Activated CD8-positive, alpha-beta T cell treated with anti-CD3 and anti-CD28 coated beads for 36 hours (primary cell): ENCODE measurements around the gene BTRC. TPM values are rescaled to one million over a fixed set of nuclear protein-coding genes. Genes with fewer than 3 reads are reported as not detected.

ENCODE experiments used
- ATAC-seq: fragments of 200-7000 bp; cut with Tn5 transposase; one replicate; pipeline ENCODE4 v1.10.0; 2021; ENCODE audit warnings: mild to moderate bottlenecking, moderate library complexity
- CTCF ChIA-PET: fragments of 350-600 bp; sonication (Branson Sonifier 250); formaldehyde crosslinking; loops from one replicate; lab custom pipeline; 2021; ENCODE audit warnings: antibody characterized with exemption; lab: Charles Lee
- POLR2A ChIA-PET: fragments of 350-600 bp; sonication (Branson Sonifier 250); formaldehyde crosslinking; loops from one replicate; lab custom pipeline; 2021; ENCODE audit warnings: antibody characterized with exemption; lab: Charles Lee
- DNase-seq: peaks from one replicate; pipeline ENCODE4 v3.0.0-alpha.2; 2020
- H3K27ac Mint-ChIP-seq: one replicate; pipeline ENCODE4 v1.8.0; 2021; ENCODE audit warnings: mild to moderate bottlenecking, mixed read lengths
- H3K27me3 Mint-ChIP-seq: one replicate; pipeline ENCODE4 v1.8.0; 2021; ENCODE audit warnings: mixed read lengths
- H3K36me3 Mint-ChIP-seq: one replicate; pipeline ENCODE4 v1.8.0; 2021; ENCODE audit warnings: low read depth, mixed read lengths
- H3K4me1 Mint-ChIP-seq: one replicate; pipeline ENCODE4 v1.8.0; 2021; ENCODE audit warnings: low read depth, mixed read lengths
- H3K4me3 Mint-ChIP-seq: one replicate; pipeline ENCODE4 v1.8.0; 2021; ENCODE audit warnings: mild to moderate bottlenecking, moderate library complexity, mixed read lengths
- H3K9me3 Mint-ChIP-seq: one replicate; pipeline ENCODE4 v1.8.0; 2021; ENCODE audit warnings: mixed read lengths
- intact Hi-C: fragments of 100-400 bp; cut with micrococcal nuclease; formaldehyde crosslinking; loops from one replicate; pipeline ENCODE4 v1.10.0; 2022
- total RNA-seq, 2 experiments: library from RNA; stranded (reverse); gene quantifications; one replicate each; pipeline ENCODE4 v1.2.3, GENCODE V29; 2021
- TF ChIP-seq, protein P1 (sequence below): fragments of 200-600 bp; IDR thresholded peaks from one replicate; pipeline ENCODE4 v1.8.0; 2022; ENCODE audit warnings: antibody characterized with exemption, mild to moderate bottlenecking

BTRC gene
- total RNA-seq, 2 experiments from 2014 or later, result 11.6 to 14.6 TPM

- POLR2A ChIA-PET, result interaction anchor here (1.2 kb wide), 1 partner anchor 24 kb away, joined by 3 read pairs; no protein-coding TSS in a partner anchor
- Mint-ChIP-seq H3K36me3 (peaks cover 13% of the 10 kb centered on the region), H3K4me1 (peaks cover 8% of the 10 kb centered on the region), H3K9me3 (no peaks in the 10 kb centered on the region), H3K27ac (no peak overlapping the region), H3K27me3 (no peaks in the 10 kb centered on the region), H3K4me3 (no peak overlapping the region)
- TF ChIP-seq, protein P1, sequence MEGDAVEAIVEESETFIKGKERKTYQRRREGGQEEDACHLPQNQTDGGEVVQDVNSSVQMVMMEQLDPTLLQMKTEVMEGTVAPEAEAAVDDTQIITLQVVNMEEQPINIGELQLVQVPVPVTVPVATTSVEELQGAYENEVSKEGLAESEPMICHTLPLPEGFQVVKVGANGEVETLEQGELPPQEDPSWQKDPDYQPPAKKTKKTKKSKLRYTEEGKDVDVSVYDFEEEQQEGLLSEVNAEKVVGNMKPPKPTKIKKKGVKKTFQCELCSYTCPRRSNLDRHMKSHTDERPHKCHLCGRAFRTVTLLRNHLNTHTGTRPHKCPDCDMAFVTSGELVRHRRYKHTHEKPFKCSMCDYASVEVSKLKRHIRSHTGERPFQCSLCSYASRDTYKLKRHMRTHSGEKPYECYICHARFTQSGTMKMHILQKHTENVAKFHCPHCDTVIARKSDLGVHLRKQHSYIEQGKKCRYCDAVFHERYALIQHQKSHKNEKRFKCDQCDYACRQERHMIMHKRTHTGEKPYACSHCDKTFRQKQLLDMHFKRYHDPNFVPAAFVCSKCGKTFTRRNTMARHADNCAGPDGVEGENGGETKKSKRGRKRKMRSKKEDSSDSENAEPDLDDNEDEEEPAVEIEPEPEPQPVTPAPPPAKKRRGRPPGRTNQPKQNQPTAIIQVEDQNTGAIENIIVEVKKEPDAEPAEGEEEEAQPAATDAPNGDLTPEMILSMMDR, result no peak
- CTCF ChIA-PET, result interaction anchor here (7.8 kb wide), 1 partner anchor 41 kb away, joined by 39 read pairs; no protein-coding TSS in a partner anchor
- intact Hi-C loops, result no loop called here
- DNase-seq (no peak), ATAC-seq (no peak)
These were observed 176.0 kb downstream of the BTRC start for GRCh38 chr10:101529725-101530553.

DNA sequence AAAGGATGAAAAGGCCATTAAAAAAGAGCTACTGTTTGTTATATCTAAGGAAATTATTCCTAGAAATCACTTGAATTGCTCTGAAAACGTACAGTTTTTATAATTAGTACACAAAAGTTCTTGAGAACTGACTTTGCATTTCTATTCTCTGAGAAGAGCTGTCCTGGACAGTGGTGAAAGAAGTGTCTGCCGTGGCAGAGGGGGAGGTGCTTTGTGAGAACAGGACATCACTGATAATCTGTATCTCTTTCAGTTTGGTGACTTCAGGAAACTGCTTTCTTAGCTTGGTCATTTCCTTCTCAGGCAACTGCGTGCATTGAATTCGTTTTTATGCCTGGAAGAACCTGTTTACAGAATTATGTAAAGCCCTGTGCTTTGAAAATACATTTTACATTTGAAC lies 182.0 kb downstream of the BTRC start:
- TF ChIP-seq, protein P1, result no peak
- Mint-ChIP-seq H3K4me3 (no peak overlapping the region), H3K4me1 (no peaks in the 10 kb centered on the region), H3K27ac (no peak overlapping the region), H3K27me3 (no peaks in the 10 kb centered on the region), H3K9me3 (no peaks in the 10 kb centered on the region), H3K36me3 (peaks cover 9% of the 10 kb centered on the region)
- DNase-seq, result no peak
- ChIA-PET CTCF (interaction anchor here (0.7 to 7.8 kb wide), 9 partner anchors 9 to 322 kb away, joined by 3 to 39 read pairs (median 3); no protein-coding TSS in a partner anchor), POLR2A (no interaction called here)
- intact Hi-C loops, result no loop called here
- no peak for ATAC-seq

- ChIA-PET POLR2A (no interaction called here), CTCF (interaction anchor here (0.7 to 7.8 kb wide), 10 partner anchors 8 to 323 kb away, joined by 3 to 39 read pairs (median 4); no protein-coding TSS in a partner anchor)
- no peaks in the 10 kb centered on the region for H3K4me1 Mint-ChIP-seq
- TF ChIP-seq, protein P1, result peak; percentile 58
- no peak for DNase-seq
- intact Hi-C loops, result no loop called here
- no peak overlapping the region for H3K27ac Mint-ChIP-seq
- peak; percentile 66 for ATAC-seq
- H3K9me3 Mint-ChIP-seq, result no peaks in the 10 kb centered on the region
- no peak overlapping the region for H3K4me3 Mint-ChIP-seq
- H3K27me3 Mint-ChIP-seq, result no peaks in the 10 kb centered on the region
- H3K36me3 Mint-ChIP-seq, result peaks cover 9% of the 10 kb centered on the region
These were observed 182.8 kb downstream of the BTRC start for GRCh38 chr10:101536800-101537199.

DNA sequence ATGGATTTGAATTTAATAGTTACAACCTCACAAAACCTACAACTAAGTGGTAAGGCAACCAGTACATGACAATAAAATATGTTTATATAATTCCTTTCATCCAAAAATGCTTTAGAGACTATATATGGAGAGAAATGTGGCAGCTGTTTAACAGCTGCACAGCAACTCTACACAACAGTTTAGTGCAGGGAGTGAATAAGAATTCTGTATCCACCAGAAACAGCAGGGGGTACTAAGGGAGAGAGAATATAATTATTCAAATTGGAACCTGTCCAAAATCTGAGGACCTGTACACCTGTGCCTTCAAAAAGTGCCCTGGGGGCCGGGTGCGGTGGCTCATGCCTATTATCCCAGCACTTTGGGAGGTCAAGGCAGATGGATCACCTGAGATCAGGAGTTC lies 184.5 kb downstream of the BTRC start:
- ATAC-seq (no peak), DNase-seq (no peak)
- H3K4me1 Mint-ChIP-seq, result no peaks in the 10 kb centered on the region
- intact Hi-C loops, result no loop called here
- POLR2A ChIA-PET, result interaction anchor here (0.7 kb wide), 1 partner anchor 9 kb away, joined by 3 read pairs; no protein-coding TSS in a partner anchor
- H3K36me3 Mint-ChIP-seq, result peaks cover 4% of the 10 kb centered on the region
- no peaks in the 10 kb centered on the region for H3K27me3 Mint-ChIP-seq
- CTCF ChIA-PET, result interaction anchor here (0.9 to 3.0 kb wide), 3 partner anchors 11 to 324 kb away, joined by 3 to 23 read pairs (median 16); no protein-coding TSS in a partner anchor
- no peak overlapping the region for H3K4me3 Mint-ChIP-seq
- no peaks in the 10 kb centered on the region for H3K9me3 Mint-ChIP-seq
- TF ChIP-seq, protein P1, result no peak
- H3K27ac Mint-ChIP-seq, result no peak overlapping the region

GRCh38 chr10:101545898-101546297 lies 191.9 kb downstream of the BTRC start:
- no peak for ATAC-seq
- Mint-ChIP-seq H3K4me3 (no peak overlapping the region), H3K4me1 (no peaks in the 10 kb centered on the region), H3K27ac (no peak overlapping the region), H3K36me3 (peaks cover 2% of the 10 kb centered on the region), H3K9me3 (no peaks in the 10 kb centered on the region), H3K27me3 (no peaks in the 10 kb centered on the region)
- ChIA-PET POLR2A (no interaction called here), CTCF (interaction anchor here (0.6 to 1.9 kb wide), 4 partner anchors 9 to 239 kb away, joined by 3 to 12 read pairs (median 3); no protein-coding TSS in a partner anchor)
- no peak for DNase-seq
- intact Hi-C loops, result no loop called here
- TF ChIP-seq, protein P1, result no peak
